GM19438 (cell line): ENCODE data around the gene KCNB1.
"Not testable (repeated sequence)": the region's sequence is repeated elsewhere in the genome, so short reads cannot be mapped to it uniquely, and the experiment has no call there.

Source experiments
- ATAC-seq: cut with Tn5 transposase; IDR thresholded peaks from one replicate; pipeline ENCODE4 v1.9.1; 2021; ENCODE audit warnings: low read depth; ENCODE audit not compliant: unreplicated experiment

Gene KCNB1

DNA sequence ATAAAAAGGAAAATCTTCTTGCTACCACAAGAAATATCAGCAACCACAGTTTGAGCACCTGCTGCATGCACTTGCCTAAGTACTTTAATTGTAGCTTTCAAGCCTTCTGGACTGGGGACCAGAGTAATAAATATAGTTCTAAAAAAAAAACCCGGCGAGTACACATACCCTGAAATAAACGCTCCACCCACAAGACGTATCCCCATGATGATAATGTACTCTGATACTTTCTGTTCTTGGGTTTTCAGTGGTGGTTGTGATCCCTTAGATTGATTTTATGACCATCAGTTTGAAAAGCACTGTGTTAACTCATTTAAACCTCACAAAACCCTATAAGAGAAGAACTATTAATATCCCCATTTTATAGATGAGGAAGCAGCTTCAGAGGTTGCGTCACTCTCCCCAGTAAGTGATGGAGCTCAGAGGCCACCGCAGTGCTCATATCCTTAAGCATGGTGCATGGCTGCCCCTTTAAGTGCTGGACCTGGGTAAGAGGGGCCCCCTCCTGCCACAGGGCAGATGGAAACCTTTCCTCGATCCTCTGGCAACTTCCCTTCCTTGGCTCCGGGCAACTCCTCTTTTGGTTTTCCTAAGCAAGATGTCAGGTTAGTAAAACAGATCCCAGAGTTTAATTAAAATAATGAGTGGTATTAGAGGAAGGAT is 67.3 kb downstream of the KCNB1 start:
- no peak for ATAC-seq

DNA sequence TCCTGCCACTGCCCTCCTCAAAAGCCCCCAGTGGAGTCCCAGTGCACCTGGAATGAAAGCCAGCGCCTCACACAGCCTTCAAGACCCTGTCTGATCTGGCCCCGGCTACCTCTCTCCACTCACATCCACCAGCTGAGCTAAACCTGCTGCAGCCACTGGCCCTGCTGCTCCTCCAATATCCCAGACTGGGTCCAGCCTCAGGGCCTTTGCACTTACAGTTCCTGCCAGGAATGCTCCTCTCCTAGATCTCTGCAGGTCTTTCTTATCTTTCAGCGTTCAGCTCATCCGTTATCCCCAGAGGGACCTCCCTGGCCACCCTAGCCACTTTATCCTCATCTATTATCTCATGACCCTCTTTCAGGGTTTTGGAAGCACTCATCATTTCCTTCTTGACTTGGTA is 68.8 kb downstream of the KCNB1 start:
- no peak for ATAC-seq

GRCh38 chr20:49412953-49413352 is 69.5 kb downstream of the KCNB1 start:
- no peak for ATAC-seq

DNA sequence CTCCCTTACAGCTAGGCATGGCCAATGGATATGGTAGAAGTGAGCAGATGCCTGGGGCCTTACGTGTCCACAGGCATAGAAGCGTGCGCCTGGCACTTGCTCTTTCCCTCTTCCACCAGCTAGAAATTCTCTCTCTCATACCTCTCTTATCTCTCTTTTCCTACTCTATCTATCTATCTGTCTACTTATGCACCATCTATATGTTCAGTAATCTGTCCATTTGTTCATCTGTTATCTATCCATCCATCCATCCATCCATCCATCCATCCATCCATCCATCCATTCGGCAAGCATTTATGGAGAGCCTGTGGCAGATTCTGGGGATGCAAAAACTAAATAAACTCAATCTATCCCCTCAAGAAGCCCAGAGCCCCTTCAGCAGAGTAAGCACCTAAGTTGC is 70.2 kb downstream of the KCNB1 start:
- ATAC-seq: no peak

DNA sequence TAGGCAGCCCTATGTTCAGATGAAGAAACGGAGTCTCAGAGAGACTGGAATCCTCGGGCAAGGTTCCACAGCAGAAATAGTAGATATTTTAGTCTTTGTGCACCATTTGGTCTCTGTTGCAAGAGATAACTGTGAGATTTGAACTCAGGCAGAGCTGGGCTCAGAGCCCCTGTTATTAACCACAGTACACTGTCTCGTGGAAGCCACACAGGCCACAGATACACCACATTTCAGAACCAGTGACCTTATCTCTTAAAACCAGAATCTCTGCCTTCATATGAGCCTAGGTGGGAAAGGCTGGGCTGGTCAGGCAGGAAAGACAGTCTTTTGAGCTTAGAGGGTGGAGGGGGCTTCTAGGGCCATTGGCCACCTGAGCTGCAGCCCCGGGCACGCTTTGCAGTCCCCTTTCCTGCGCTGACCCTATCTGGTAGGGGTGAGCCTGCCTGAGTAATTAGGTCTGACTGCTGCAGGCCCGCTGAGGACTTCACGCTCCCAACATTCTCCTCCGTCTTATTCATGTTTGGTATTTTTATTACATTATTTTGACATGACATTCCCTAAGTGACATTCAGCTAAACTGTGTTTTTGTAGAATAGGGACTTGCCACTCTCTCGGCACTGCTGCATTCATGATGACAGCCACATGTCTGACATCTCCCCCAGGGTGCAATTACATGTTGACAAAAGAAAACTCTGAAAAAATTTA is 71.1 kb downstream of the KCNB1 start:
- ATAC-seq: no peak

GRCh38 chr20:49409975-49410621 is 72.4 kb downstream of the KCNB1 start:
- ATAC-seq: not testable (repeated sequence)

DNA sequence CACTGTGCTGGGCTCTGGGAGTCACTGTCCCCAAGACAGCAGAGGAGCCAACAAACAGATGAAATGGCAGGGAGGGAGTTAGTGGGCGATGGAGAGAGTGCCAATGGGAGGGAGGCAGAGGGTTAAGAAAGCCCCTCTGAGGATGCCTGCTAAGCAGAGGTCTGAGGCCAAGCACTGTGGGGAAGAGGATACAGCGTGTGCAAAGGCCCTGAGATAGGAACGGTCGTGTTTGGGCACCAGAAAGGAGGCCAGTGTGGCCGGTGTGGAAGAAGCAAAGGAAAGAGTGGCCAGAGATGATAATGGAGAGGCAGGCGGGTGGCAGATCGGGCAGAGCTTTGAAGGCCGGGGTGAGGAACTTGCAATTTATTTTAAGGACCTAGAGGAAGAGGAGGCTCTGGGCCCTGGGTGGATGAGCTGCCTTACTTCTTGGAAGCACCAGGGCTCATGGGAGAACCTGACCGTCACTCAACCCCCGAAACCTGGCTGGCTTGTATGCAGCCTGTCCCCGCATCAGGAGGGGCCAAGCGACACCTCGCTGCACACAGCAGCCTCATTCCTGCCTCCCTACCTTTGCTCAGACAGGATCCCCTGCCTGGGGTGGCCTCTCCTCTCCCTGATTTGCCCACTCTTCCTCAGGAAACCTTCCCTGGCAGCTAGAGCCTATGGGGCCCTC is 73.0 kb downstream of the KCNB1 start:
- ATAC-seq: no peak

GRCh38 chr20:49408509-49409104 is 73.9 kb downstream of the KCNB1 start:
- ATAC-seq: no peak

DNA sequence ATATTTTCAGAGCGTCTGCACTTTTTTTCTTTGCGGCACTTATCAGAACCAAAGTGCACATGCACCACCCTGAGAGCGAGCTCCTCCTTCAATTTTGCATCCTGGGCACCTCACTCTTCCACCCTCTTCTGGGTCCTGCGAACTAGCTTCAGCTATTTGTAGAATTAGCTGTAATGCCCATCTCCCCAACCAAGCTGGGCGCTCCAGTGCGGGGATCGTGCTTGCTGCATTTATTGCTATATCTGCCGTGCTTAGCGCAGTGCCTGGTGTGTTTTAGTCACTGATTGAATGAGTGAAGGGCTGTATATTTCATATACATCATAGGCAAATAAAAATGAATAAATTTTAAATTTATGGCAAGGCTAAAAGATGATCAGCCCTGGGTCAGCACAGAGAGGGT is 75.8 kb downstream of the KCNB1 start:
- no peak for ATAC-seq

GRCh38 chr20:49405696-49406095 is 76.8 kb downstream of the KCNB1 start:
- ATAC-seq: no peak

DNA sequence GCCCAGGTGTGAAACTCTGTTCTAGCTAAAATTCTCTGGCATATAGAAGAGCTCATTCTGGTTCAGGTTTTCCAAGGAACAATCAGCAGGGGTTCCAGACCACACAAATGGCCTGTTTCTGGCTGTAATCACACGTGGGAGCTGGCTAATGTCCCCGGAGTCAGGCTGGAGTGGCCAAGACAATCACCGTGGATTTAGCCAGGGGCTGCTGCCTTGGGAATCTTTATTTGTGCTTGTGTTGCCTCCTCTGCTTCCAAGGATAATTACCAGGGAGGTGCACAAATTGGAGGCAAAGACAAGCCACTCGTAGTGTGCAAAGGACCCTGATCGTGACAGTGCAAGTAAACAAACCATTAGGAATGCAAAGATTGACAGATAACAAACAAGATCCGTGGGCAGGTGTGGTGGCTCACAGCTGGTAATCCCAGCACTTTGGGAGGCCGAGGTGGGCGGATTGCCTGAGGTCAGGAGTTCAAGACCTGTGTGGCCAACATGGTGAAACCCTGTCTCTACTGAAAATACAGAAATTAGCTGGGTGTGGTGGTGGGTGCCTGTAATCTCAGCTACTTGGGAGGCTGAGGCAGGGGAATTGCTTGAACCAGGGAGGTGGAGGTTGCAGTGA is 77.3 kb downstream of the KCNB1 start:
- ATAC-seq: no peak

DNA sequence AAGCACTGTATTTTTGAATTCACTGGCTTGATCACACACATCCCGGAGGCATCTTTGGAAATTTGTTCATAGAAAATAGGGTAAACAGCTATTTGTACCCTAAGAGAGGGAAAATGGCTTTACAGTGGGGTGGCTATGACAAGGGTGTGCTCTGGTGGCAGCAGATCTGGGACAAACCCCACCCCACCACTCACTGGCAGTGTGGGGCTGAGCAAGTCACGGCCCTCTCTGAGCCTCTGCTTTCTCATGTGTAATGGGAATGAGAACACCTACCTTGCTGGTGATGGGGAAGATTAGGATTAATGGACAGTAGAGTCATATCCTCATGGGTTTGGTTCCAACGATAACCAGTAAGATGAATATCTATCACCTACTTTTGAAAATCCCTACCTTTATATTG is 78.0 kb downstream of the KCNB1 start:
- no peak for ATAC-seq

- ATAC-seq: no peak
These were observed 78.6 kb downstream of the KCNB1 start for GRCh38 chr20:49403911-49404310.

DNA sequence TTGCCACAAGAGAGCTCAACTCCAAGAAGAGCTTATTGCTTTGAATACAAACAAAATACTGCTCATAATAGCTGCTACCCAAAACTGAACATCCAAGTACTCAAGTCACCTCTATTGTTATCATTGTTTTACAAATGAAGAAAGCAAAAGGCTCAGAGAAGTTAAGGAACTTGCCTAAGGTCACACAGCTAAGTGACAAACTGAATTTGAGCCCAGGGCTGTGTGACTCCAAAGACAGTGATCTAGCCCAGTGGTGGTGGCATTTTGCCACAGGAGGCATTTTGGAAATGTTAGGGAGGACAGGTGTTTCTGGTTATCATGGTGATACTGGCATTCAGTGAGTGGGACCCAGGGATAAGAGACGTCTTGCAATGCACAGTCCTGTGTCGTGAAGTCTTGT is 79.5 kb downstream of the KCNB1 start:
- ATAC-seq: no peak

- no peak for ATAC-seq
These were observed 81.6 kb downstream of the KCNB1 start for GRCh38 chr20:49400904-49401303.

GRCh38 chr20:49400410-49400809 is 82.1 kb downstream of the KCNB1 start:
- ATAC-seq: no peak

GRCh38 chr20:49399329-49399728 is 83.1 kb downstream of the KCNB1 start:
- no peak for ATAC-seq

DNA sequence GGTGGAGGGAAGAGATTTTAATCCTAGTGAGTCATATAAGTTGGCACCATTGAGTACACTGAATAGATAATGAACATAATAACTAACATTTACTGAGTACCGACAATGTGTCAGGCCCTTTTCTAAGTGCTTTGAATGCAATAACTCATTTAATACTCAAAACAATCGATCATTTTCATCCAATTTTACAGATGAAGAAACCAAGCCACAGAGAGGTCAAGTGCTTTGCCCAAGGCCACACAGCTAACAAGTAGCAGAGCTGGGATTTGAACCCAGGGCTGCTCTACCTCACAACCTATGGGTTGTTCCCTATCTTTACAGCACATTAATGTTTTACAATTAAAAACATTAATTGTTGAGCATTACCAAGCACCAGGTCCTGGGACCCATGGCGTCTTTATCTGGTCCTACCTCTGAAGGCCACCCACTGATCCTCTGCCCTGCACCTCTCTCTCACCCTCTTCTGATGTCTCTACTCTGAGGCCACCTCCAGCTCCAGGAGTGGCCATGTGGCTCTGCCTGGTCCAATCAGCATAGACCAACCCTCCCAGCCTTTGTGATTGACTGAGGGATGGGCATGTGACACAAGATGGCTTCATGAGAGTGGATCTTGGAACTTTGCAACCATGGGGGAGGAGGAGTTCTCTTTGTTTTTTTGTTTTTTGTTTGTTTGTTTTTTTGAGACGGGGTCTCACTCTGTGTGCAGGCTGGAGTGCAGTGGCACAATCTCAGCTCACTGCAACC is 83.9 kb downstream of the KCNB1 start:
- no peak for ATAC-seq

DNA sequence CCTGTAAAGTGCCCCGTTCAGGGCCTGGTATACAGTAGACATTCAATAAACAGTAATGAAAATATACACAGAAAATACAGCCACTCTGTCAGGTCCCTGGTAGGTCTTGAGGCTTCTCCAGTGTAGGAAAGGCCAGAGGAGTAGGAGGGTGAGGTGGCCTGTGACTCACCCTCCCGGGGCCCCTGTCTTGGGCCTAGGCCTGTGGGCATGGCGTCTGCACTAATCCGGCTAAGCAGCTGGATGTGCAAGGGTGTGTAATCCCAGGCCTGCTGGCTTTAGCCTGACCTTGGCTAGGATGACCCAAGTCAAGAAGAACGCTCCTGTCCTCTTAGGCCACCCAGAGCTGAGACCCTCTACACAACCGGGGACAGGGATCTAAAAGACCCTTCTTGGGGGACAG is 84.9 kb downstream of the KCNB1 start:
- no peak for ATAC-seq

DNA sequence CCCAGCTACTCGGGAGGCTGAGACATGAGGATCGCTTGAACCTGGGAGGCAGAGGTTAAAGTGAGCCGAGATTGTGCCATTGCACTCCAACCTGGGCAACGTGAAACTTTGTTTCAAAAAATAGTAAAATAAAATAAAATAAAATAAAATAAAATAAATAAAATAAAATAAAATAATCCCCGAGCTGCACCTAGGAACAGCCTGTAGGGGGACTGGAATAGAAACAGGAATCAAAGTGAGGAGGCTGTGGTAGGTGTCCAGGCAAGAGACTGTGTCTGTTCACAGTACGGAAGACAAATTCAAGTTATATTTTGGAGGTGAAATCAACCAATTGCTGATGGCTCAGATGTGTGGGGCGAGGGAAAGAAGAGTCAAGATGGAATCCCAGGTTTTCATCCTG is 86.2 kb downstream of the KCNB1 start:
- ATAC-seq: no peak
